ENCODE measurements around the gene PDE2A.

Gene PDE2A

DNA sequence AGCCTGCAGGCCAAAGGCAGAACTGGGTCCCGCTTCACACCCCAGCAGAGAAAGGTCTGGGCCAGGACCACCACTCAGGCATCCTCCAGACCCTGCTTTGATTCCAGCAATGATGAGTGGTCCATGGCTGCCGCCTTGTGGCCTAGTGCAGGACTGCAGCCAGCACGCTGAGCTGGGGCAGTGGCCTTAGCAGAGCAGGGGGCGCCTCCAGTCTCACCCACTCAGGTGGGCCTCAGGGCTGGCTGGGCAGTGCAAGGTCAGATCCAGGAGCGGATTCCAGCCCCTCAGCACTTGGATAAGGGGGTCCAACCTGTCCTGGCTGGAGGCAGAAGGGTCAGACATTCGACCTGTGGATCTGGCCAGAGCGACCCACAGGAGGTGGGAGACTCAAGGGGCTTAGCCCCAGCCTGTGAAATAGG, 9.6 kb upstream of the PDE2A start:
- DNase-seq (ENCODE audit: low read depth in 2 of 2), result peak; percentile 40 to 68

- DNase-seq (ENCODE audit: low read depth in 2 of 2), result no peak
Measured at GRCh38 chr11:72682858-72683243, 8.6 kb upstream of the PDE2A start.

- DNase-seq (ENCODE audit: low read depth in 2 of 2), result no peak
Measured at GRCh38 chr11:72682238-72682857, 8.1 kb upstream of the PDE2A start.

GRCh38 chr11:72681226-72682153, 7.3 kb upstream of the PDE2A start:
- DNase-seq (ENCODE audit: low read depth in 2 of 2), result no peak

- DNase-seq (ENCODE audit: low read depth in 2 of 2), result no peak
Measured at GRCh38 chr11:72680624-72681158, 6.5 kb upstream of the PDE2A start.

- no peak for DNase-seq (ENCODE audit: low read depth in 2 of 2)
Measured at GRCh38 chr11:72679869-72680268, 5.6 kb upstream of the PDE2A start.

- DNase-seq (ENCODE audit: low read depth in 2 of 2), result no peak
Measured at GRCh38 chr11:72678524-72678923, 4.3 kb upstream of the PDE2A start.

DNA sequence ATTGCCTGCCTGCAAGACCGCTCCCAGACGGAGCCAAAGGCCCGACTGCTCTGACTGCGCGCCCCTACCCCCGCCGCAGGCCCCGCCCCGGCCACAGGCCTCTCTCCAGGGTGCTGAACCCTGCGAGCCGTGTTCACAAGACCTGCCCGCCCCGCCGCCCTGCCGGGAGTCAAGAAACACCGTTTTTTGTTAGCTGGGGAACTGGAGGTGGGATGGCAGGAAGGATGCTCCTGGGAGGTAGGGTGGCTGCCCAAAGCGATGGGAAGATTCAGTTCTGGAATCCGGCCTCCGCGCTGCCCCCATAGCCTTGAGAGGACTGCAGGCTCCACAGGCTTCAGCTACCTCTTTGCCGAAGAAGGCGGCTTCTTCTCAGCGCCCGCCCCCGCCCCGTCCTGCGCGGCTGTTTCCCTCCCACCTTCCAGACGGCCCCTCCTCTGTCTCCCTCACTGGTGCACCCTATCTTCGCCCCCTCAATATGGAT, 2.7 kb upstream of the PDE2A start:
- DNase-seq (ENCODE audit: low read depth in 2 of 2), result peak; percentile 29 to 66

DNA sequence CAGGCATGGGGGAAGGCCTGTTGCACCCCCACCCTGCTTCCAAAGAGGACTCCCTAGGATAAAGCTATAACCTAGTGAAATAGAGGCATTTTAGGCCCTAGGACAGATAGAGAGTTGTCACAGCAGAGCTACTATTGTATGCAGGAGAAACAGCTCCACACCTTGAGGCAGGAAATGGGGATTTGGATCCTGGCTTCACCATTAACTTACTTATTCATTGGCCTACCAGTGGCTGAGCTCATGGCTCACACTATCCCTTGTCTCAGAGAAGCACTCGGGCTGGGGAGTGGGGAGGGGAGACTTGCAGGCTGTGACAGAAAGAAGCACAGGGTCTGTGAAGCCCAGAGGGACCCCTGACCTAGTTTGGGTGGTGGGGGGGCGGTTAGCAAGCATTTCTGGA, 999 bp upstream of the PDE2A start:
- DNase-seq (ENCODE audit: low read depth in 2 of 2), result no peak

- DNase-seq (ENCODE audit: low read depth in 2 of 2), result no peak
Measured at GRCh38 chr11:72673284-72673942, 809 bp downstream of the PDE2A start.

- no peak for DNase-seq (ENCODE audit: low read depth in 2 of 2)
Measured at GRCh38 chr11:72672597-72673238, 1.5 kb downstream of the PDE2A start.

- no peak for DNase-seq (ENCODE audit: low read depth in 2 of 2)
Measured at GRCh38 chr11:72671152-72672099, 2.8 kb downstream of the PDE2A start.

GRCh38 chr11:72670041-72670440, 4.2 kb downstream of the PDE2A start:
- no peak for DNase-seq (ENCODE audit: low read depth in 2 of 2)

DNA sequence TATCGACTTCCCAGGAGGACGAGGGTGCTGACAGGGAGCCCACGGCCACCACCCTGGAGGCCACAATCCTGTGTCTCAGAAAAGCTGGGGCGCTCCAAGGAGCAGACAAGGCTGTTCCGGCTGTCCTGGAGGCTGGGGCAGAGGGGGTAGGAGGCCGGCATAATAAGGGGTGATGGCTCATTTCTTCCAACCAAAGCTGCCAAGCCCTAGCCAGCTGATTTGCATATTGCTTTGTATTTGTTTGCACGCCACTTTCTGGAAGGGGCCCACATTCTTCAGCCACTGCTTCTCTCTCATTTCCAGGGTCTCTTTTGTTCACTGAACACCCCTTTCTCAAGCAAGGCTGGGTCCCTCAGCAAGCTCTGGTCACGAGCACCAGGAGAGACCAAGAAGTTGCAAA, 4.7 kb downstream of the PDE2A start:
- no peak for DNase-seq (ENCODE audit: low read depth in 2 of 2)

DNA sequence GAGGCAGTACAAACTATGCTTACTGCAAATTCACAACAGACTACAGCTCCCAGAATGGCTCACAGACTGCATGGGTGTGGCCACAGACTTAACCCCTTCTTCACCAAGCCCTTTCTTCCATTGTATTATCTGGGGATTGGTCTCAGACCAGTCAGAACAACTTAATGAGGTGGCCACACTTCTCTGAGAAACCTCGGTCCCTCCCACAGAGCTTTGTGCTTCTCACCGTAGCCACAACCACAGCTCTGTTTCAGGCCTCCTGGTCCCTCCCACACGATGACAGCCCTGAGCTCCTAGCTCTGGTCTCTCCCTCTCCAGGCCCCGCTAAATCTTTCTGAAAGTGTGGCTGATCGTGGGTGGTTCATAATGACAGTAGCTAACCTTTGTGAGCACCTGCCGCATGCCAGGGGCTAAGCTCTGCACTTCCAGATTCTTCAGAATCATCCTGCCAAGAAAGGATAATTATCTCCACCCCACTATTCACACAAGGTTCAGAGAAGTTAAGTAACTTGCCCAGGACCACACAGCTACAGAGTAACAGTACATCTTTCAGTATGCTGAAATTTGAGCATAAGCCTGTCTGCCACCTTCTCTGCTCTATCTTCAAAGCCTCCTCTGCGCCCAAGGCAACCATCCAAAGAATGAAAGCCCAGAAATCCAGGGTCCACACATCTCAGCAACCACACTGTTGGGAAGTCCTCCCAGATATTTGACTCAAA, 5.4 kb downstream of the PDE2A start:
- peak in 1 of 2 experiments; percentile 56 for DNase-seq (ENCODE audit: low read depth in 2 of 2)

- no peak for DNase-seq (ENCODE audit: low read depth in 2 of 2)
Measured at GRCh38 chr11:72665911-72666472, 8.2 kb downstream of the PDE2A start.

DNA sequence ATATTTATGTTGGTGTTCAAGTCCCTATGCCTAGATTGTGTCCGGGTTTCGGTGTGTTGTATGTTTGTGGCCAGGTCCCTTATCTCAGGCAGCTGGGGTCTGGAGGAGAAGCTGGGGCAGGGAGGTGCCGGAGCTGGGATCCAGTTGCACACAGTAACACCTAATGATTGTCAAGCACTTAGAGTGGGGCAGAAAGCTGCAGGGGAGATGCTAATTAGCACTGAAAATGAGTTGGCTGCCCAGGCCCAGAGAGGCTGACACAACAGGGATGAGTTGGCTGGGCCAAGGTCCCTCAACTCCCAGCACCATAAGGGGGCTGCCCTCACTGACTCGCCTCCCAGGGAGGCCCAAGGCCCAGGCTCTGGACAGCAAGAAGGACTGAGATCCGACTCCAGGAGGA, 12.2 kb downstream of the PDE2A start:
- DNase-seq (ENCODE audit: low read depth in 2 of 2), result no peak

GRCh38 chr11:72661486-72661885, 12.7 kb downstream of the PDE2A start:
- no peak for DNase-seq (ENCODE audit: low read depth in 2 of 2)

DNA sequence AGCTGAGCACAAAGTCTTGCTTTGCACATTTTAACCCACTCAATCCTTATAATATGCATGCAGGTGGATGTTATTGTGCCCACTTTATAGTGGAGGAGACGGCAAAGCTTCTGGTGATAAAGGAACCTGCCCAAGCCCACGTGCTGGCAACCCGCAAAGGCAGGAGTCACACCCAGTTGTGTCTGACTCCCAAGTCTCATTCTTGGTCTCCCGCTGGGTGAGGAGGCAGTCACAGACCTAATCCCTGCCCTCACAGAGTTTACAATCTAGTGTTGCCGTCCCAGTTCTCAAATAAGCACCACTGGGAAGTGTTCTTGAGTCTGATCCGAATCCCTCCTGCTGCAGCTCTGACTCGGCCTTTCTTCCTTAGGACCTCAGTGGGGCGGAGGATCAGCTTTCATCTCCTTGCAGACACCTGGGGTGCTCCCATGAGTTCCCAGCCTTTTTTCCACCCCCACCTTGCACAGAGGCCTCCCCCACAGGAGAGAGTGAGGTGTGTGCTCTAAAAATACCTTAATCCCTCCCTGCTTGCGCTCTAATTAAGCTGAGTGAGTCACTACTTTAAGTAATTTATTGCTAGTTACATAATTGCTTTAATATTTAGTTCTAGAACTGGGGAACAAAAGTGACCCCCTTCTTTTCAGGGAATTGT, 15.1 kb downstream of the PDE2A start:
- DNase-seq (ENCODE audit: low read depth in 2 of 2), result no peak
